ENCODE data around the gene MFAP3. TPM values are rescaled to one million over a fixed set of nuclear protein-coding genes. Genes with fewer than 3 reads are reported as not detected.

MFAP3 gene
- total and polyA plus RNA-seq, 7 donors = 2.4 to 34.6 (median 25.7) TPM

DNA sequence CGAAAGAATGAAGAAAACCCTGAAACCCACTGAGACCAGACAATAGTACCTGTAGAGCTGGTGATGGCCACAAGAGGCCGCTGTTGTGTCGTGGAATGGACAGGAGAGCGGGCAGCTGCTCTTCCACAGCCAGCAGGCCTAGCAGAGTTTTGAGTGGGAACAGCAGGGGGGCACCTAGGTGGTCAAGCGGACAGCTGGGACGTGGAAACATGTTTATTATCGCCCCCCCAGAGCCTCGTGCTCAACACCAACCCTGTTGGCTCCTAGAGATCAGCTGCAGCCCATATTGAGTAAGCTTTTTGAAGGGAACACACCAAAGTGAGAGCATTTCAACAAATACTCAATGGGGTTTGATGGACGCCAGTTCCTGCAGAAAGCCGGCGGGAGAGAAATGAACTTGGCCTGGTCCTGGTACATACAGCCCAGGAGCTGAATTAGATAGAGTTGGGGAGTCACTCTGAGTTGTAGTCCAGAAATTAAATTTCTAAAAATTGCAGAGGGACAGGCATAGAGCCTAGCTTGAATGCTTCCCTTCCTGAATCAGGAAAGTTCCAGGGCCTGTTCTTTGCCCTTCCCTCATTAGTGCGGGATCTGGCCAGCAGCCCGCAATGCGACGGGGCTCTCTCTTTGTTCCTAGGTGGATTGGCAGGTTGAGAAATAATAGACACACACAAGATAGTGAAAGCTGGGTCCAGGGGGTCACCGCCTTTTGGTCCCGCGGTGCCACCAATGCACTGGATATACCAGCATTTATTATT is 33.8 kb downstream of the MFAP3 start:
- peak; percentile 89 for DNase-seq
- TF ChIP-seq, protein P1, sequence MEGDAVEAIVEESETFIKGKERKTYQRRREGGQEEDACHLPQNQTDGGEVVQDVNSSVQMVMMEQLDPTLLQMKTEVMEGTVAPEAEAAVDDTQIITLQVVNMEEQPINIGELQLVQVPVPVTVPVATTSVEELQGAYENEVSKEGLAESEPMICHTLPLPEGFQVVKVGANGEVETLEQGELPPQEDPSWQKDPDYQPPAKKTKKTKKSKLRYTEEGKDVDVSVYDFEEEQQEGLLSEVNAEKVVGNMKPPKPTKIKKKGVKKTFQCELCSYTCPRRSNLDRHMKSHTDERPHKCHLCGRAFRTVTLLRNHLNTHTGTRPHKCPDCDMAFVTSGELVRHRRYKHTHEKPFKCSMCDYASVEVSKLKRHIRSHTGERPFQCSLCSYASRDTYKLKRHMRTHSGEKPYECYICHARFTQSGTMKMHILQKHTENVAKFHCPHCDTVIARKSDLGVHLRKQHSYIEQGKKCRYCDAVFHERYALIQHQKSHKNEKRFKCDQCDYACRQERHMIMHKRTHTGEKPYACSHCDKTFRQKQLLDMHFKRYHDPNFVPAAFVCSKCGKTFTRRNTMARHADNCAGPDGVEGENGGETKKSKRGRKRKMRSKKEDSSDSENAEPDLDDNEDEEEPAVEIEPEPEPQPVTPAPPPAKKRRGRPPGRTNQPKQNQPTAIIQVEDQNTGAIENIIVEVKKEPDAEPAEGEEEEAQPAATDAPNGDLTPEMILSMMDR (IDR thresholded peaks at IDR 0.05) = peak; percentile 84 to 98 (median 88)
- no peak for TF ChIP-seq POLR2AphosphoS5 (IDR thresholded peaks at IDR 0.05)
- intact Hi-C loops (cut with DNase I) = loop anchor here (1.0 to 10.0 kb wide), 3 partner anchors 108 to 542 kb away; no protein-coding TSS in a partner anchor
- H3K27me3 ChIP-seq = no peaks in the 10 kb centered on the region
- H3K27ac ChIP-seq = no peak overlapping the region
- H3K4me3 ChIP-seq = no peak overlapping the region
- no peaks in the 10 kb centered on the region for H3K9me3 ChIP-seq
- H3K36me3 ChIP-seq = no peaks in the 10 kb centered on the region
- peaks cover 0 to 9% (median 3%) of the 10 kb centered on the region in 4 donors for H3K4me1 ChIP-seq
- 31 to 46% methylated on average over 18 of the region's 18 CpGs for WGBS, 2 donors

DNA sequence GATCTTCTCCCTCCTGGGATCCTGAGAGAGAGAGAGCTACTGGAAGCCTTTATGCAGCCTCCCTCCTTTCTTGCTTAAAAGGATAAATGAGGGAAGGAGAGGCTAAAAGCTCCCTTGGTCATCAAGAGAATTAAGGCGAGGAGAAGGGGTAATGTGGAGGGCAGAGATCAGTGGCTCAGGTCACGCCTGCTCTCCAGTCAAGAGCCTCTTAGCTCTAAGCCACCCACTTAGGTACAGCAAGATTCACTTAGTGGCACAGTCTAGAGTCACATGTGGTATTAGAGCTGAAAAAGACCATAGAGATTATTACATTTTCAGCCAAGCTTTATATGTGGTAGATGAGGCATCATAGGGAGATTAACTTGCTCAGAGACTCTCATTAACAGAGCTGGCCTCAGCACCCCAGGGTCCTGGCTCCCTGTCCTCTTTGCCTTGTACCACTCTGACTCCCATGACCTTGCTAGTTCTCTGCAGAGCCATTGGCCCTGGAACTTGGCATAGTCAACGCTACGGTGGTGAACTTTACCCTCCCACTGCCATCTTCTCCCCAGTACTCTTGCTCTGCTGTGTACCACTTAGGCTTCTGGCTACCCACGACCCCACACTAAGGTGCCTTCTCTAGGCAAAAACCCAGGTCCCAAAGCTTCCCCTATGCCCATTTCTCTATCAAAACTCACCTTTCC is 37.6 kb downstream of the MFAP3 start:
- DNase-seq = no peak
- no peaks in the 10 kb centered on the region for H3K9me3 ChIP-seq
- H3K4me3 ChIP-seq = no peak overlapping the region
- intact Hi-C loops (cut with DNase I) = loop anchor here (10.0 kb wide), 1 partner anchor 538 kb away; no protein-coding TSS in a partner anchor
- TF ChIP-seq, protein P1 (IDR thresholded peaks at IDR 0.05) = no peak
- no peak for TF ChIP-seq EP300 (IDR thresholded peaks at IDR 0.05)
- TF ChIP-seq POLR2A (IDR thresholded peaks at IDR 0.05) = no peak
- no peak for TF ChIP-seq POLR2AphosphoS5 (IDR thresholded peaks at IDR 0.05)
- H3K27ac ChIP-seq = no peak overlapping the region
- 64 to 90% methylated on average over 5 of the region's 5 CpGs for WGBS, 2 donors
- peaks cover 0 to 12% (median 3%) of the 10 kb centered on the region in 4 donors for H3K4me1 ChIP-seq
- no peaks in the 10 kb centered on the region for H3K27me3 ChIP-seq
- no peaks in the 10 kb centered on the region for H3K36me3 ChIP-seq

DNA sequence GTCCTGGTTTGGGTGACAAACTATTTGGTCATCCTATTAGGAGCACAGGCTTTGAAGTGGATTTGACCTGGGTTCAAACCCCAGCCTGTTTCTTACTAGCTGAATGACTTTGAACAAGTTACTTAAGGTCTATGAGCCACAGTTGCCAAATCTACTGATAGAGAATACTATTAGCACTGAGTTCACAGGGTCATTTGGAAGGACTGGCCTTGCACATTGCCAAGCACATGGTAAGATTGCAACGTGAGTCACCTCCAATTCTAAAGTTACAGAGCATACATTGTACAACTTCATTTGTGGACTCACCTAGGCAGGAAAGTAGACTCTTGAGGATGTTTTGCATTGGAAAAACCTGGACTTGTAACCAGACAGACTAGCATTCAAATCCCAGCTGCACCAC is 38.9 kb downstream of the MFAP3 start:
- no peak overlapping the region for H3K27ac ChIP-seq
- WGBS, 2 donors = 34 to 61% methylated on average over 1 of the region's 1 CpG
- TF ChIP-seq, protein P1 (IDR thresholded peaks at IDR 0.05) = no peak
- no peak for TF ChIP-seq EP300 (IDR thresholded peaks at IDR 0.05)
- no peak for TF ChIP-seq POLR2A (IDR thresholded peaks at IDR 0.05)
- TF ChIP-seq POLR2AphosphoS5 (IDR thresholded peaks at IDR 0.05) = no peak

GRCh38 chr5:154078272-154078671 is 39.5 kb downstream of the MFAP3 start:
- DNase-seq = no peak
- H3K4me3 ChIP-seq = no peak overlapping the region
- 53 to 59% methylated on average over 1 of the region's 1 CpG for WGBS, 2 donors
- H3K9me3 ChIP-seq = no peaks in the 10 kb centered on the region
- H3K27me3 ChIP-seq = no peaks in the 10 kb centered on the region
- no peak overlapping the region for H3K27ac ChIP-seq
- H3K4me1 ChIP-seq = peaks cover 0 to 3% (median 0%) of the 10 kb centered on the region in 4 donors
- H3K36me3 ChIP-seq = no peaks in the 10 kb centered on the region
- intact Hi-C loops (cut with DNase I) = loop anchor here (10.0 kb wide), 1 partner anchor 537 kb away; no protein-coding TSS in a partner anchor
- TF ChIP-seq, protein P1 (IDR thresholded peaks at IDR 0.05) = no peak
- TF ChIP-seq POLR2A (IDR thresholded peaks at IDR 0.05) (no peak), EP300 (IDR thresholded peaks at IDR 0.05) (no peak), POLR2AphosphoS5 (IDR thresholded peaks at IDR 0.05) (no peak)

More for the DNA sequence above, 38.9 kb downstream of the MFAP3 start:
- DNase-seq = no peak
- H3K4me1 ChIP-seq = peaks cover 0 to 4% (median 0%) of the 10 kb centered on the region in 4 donors
- no peaks in the 10 kb centered on the region for H3K36me3 ChIP-seq
- H3K9me3 ChIP-seq = no peaks in the 10 kb centered on the region
- H3K27me3 ChIP-seq = no peaks in the 10 kb centered on the region
- intact Hi-C loops (cut with DNase I) = loop anchor here (10.0 kb wide), 1 partner anchor 537 kb away; no protein-coding TSS in a partner anchor
- no peak overlapping the region for H3K4me3 ChIP-seq
